Smooth muscle cell (in vitro differentiated cells): ENCODE measurements around the gene SPATA9. TPM values are rescaled to one million over a fixed set of nuclear protein-coding genes. Genes with fewer than 3 reads are reported as not detected.
"Not testable (repeated sequence)": the region's sequence is repeated elsewhere in the genome, so short reads cannot be mapped to it uniquely, and the experiment has no call there.

Source experiments
- DNase-seq: peaks from one replicate; lab custom pipeline; 2025; ENCODE audit not compliant: unreplicated experiment; lab: John Stamatoyannopoulos, UW
- H2AFZ ChIP-seq: fragments of 200-600 bp; sonication (generic); 2 replicates; pipeline ENCODE4 v1.6.0; 2016; ENCODE audit warnings: antibody characterized with exemption, low read depth, mild to moderate bottlenecking
- H3F3A ChIP-seq: fragments of 200-600 bp; sonication (generic); 2 replicates; pipeline ENCODE4 v1.6.0; 2017; ENCODE audit warnings: antibody characterized with exemption, low read depth
- H3K27ac ChIP-seq: fragments of 200-600 bp; sonication (generic); 2 replicates; pipeline ENCODE4 v1.5.1; 2016; ENCODE audit warnings: low read depth, mild to moderate bottlenecking
- H3K27me3 ChIP-seq: fragments of 200-600 bp; sonication (generic); 2 replicates; pipeline ENCODE4 v1.6.1; 2016; ENCODE audit warnings: low read depth, mild to moderate bottlenecking
- H3K36me3 ChIP-seq: fragments of 200-600 bp; sonication (generic); 2 replicates; pipeline ENCODE4 v1.5.1; 2016; ENCODE audit warnings: low read depth
- H3K4me1 ChIP-seq: fragments of 200-600 bp; sonication (generic); 2 replicates; pipeline ENCODE4 v1.5.1; 2016; ENCODE audit warnings: low read depth
- H3K4me2 ChIP-seq: fragments of 200-600 bp; sonication (generic); 2 replicates; pipeline ENCODE4 v1.6.0; 2016; ENCODE audit warnings: mild to moderate bottlenecking
- H3K4me3 ChIP-seq: fragments of 200-600 bp; sonication (generic); 2 replicates; pipeline ENCODE4 v1.5.1; 2016; ENCODE audit warnings: mild to moderate bottlenecking
- H3K79me2 ChIP-seq: fragments of 200-600 bp; sonication (generic); 2 replicates; pipeline ENCODE4 v1.6.0; 2016; ENCODE audit warnings: low read depth, mild to moderate bottlenecking
- H3K9ac ChIP-seq: fragments of 200-600 bp; sonication (generic); 2 replicates; pipeline ENCODE4 v1.6.0; 2016; ENCODE audit warnings: low read depth
- H3K9me3 ChIP-seq: fragments of 200-600 bp; sonication (generic); replicated peaks from 2 replicates; pipeline ENCODE4 v1.5.1; 2016; ENCODE audit warnings: low read depth
- H4K20me1 ChIP-seq: fragments of 200-600 bp; sonication (generic); 2 replicates; pipeline ENCODE4 v1.6.0; 2016; ENCODE audit warnings: low read depth
- CTCF ChIP-seq: fragments of 200-600 bp; sonication (generic); IDR thresholded peaks from 2 replicates; pipeline ENCODE4 v1.5.1; 2017; ENCODE audit warnings: borderline replicate concordance, mild to moderate bottlenecking, antibody characterized with exemption; ENCODE audit not compliant: insufficient read depth, poor library complexity, severe bottlenecking
- WGBS: methylation state at CpG from one replicate; pipeline ENCODE4 v1.1.7; 2016; ENCODE audit warnings: low lambda C conversion rate; 5-methylcytosine and 5-hydroxymethylcytosine counted together
- polyA plus RNA-seq: library from polyadenylated mRNA; unstranded; fragments of >200 nt; fragmentation: Nextera tagmentation; extraction: Ambion mirVana; gene quantifications from 2 replicates; pipeline ENCODE4 v1.2.1, GENCODE V29; 2016
- total RNA-seq: library from RNA; depleted of rRNA; stranded (reverse); fragments of >200 nt; gene quantifications from 2 replicates; pipeline ENCODE4 v1.2.3, GENCODE V29; 2014

SPATA9 gene
- total and polyA plus RNA-seq, 2 experiments from 2014 or later = not detected

- H4K20me1 ChIP-seq = no peaks in the 10 kb centered on the region
- no peaks in the 10 kb centered on the region for H3K9me3 ChIP-seq
- peaks cover 6% of the 10 kb centered on the region for H3F3A ChIP-seq
- H3K9ac ChIP-seq = no peak overlapping the region
- H2AFZ ChIP-seq = no peak overlapping the region
- WGBS = 61% methylated on average over 9 of the region's 9 CpGs
- no peak overlapping the region for H3K27ac ChIP-seq
- H3K4me3 ChIP-seq = no peak overlapping the region
- no peaks in the 10 kb centered on the region for H3K79me2 ChIP-seq
- no peak overlapping the region for H3K4me2 ChIP-seq
- no peak for DNase-seq
- TF ChIP-seq CTCF = no peak
- peaks cover 18% of the 10 kb centered on the region for H3K4me1 ChIP-seq
- H3K36me3 ChIP-seq = no peaks in the 10 kb centered on the region
- no peaks in the 10 kb centered on the region for H3K27me3 ChIP-seq
These were observed 24.3 kb upstream of the SPATA9 start for GRCh38 chr5:95707055-95707454.

DNA sequence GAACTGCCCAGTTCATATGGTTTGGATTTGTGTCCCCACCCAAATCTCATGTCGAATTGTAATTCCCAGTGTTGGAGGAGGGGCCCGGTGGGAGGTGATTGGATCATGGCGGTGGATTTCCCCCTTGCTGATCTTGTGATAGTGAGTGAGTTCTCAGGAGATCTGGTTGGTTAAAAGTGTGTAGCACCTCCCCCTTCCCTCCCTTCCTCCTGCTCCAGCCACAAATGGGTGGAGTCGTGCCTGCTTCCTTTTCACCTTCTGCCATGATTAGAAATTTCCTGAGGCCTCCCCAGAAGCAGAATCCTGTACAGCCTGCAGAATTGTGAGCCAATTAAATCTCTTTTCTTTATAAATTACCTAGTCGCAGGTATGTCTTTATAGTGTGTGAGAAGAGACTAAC, 23.4 kb upstream of the SPATA9 start:
- not testable (repeated sequence) for H3K4me2 ChIP-seq, H4K20me1 ChIP-seq, DNase-seq, H2AFZ ChIP-seq, H3K9me3 ChIP-seq, H3K27me3 ChIP-seq, H3K4me3 ChIP-seq, H3K27ac ChIP-seq, H3K79me2 ChIP-seq, H3F3A ChIP-seq, H3K9ac ChIP-seq, H3K36me3 ChIP-seq
- peaks cover 10% of the 10 kb centered on the region for H3K4me1 ChIP-seq
- 93% methylated on average over 5 of the region's 5 CpGs for WGBS

DNA sequence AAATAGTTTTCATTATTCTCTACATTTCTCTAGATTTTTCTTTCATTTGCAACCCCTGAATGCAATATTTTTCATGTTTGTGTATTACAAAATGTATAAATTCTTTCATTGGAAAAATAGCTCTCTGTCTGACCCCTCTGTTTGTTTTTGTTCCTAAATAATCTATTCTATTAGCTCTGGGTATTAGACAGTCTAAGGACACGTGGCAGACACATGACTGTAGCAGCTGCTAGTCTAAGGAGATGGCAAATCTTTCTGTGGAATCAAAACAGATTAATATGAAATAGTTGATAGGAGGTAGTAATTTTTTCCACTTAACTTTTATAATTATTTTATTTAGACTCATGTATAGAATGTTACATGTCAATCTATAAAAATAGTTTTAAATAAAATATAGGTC, 21.4 kb upstream of the SPATA9 start:
- Histone ChIP-seq H3F3A (no peaks in the 10 kb centered on the region), H3K79me2 (no peaks in the 10 kb centered on the region), H3K4me2 (no peak overlapping the region), H3K27me3 (no peaks in the 10 kb centered on the region), H3K27ac (no peak overlapping the region), H2AFZ (no peak overlapping the region), H3K9me3 (no peaks in the 10 kb centered on the region), H3K4me3 (no peak overlapping the region), H3K9ac (no peak overlapping the region), H4K20me1 (no peaks in the 10 kb centered on the region), H3K4me1 (no peaks in the 10 kb centered on the region), H3K36me3 (no peaks in the 10 kb centered on the region)
- WGBS = 23% methylated on average over 1 of the region's 1 CpG
- TF ChIP-seq CTCF = no peak
- DNase-seq = no peak

- no peak for TF ChIP-seq CTCF
- DNase-seq = no peak
- H2AFZ ChIP-seq = no peak overlapping the region
- H3K27me3 ChIP-seq = no peaks in the 10 kb centered on the region
- no peak overlapping the region for H3K9ac ChIP-seq
- no peaks in the 10 kb centered on the region for H4K20me1 ChIP-seq
- no peaks in the 10 kb centered on the region for H3K79me2 ChIP-seq
- H3K4me1 ChIP-seq = peaks cover 4% of the 10 kb centered on the region
- H3F3A ChIP-seq = peaks cover 4% of the 10 kb centered on the region
- no peaks in the 10 kb centered on the region for H3K9me3 ChIP-seq
- H3K4me3 ChIP-seq = no peak overlapping the region
- no peak overlapping the region for H3K27ac ChIP-seq
- H3K36me3 ChIP-seq = no peaks in the 10 kb centered on the region
- no peak overlapping the region for H3K4me2 ChIP-seq
These were observed 18.3 kb upstream of the SPATA9 start for GRCh38 chr5:95701074-95701473.
